T-helper 1 cell treated with Interleukin-12 subunit alpha and Interleukin-12 subunit beta and Interleukin-4 antibody, amounts not matched to agents 30 μg/mL and 1 μg/mL, for 36 hours (primary cell): ENCODE measurements around the gene SEC62.
"Not testable (repeated sequence)": the region's sequence is repeated elsewhere in the genome, so short reads cannot be mapped to it uniquely, and the experiment has no call there.

Source experiments
- H3K27ac Mint-ChIP-seq: one replicate; pipeline ENCODE4 v1.8.0; 2021; ENCODE audit warnings: mild to moderate bottlenecking, mixed read lengths
- H3K27me3 Mint-ChIP-seq: one replicate; pipeline ENCODE4 v1.8.0; 2021; ENCODE audit warnings: low read depth, mixed read lengths
- H3K36me3 Mint-ChIP-seq: one replicate; pipeline ENCODE4 v1.8.0; 2021; ENCODE audit warnings: low read depth, mixed read lengths
- H3K4me1 Mint-ChIP-seq: one replicate; pipeline ENCODE4 v1.8.0; 2021; ENCODE audit warnings: low read depth, mixed read lengths
- H3K4me3 Mint-ChIP-seq: one replicate; pipeline ENCODE4 v1.8.0; 2021; ENCODE audit warnings: mild to moderate bottlenecking, moderate library complexity, mixed read lengths
- H3K9me3 Mint-ChIP-seq: one replicate; pipeline ENCODE4 v1.8.0; 2021; ENCODE audit warnings: mixed read lengths

SEC62 gene

DNA sequence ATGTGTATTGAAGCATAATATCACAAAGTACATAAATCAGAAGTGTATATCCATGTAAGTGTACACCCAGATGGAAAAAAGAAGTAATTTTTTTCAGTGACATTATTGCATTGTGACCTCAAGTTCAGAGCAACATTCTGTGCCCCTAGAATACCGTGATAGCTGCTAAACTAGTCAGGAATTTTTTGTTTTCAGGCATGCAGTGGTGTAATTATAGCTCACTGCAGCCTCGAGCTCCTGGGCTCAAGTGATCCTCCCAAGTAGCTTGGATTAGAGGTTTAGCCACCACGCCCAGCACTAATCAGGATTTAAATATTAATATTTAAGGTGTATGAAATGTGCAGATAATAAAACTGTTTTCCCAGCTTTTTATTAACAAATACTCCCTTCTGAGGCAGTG is 25.5 kb downstream of the SEC62 start:
- Mint-ChIP-seq H3K9me3 (no peaks in the 10 kb centered on the region), H3K4me3 (no peak overlapping the region), H3K4me1 (peaks cover 2% of the 10 kb centered on the region), H3K27me3 (no peaks in the 10 kb centered on the region), H3K27ac (no peak overlapping the region), H3K36me3 (peaks cover 16% of the 10 kb centered on the region)

DNA sequence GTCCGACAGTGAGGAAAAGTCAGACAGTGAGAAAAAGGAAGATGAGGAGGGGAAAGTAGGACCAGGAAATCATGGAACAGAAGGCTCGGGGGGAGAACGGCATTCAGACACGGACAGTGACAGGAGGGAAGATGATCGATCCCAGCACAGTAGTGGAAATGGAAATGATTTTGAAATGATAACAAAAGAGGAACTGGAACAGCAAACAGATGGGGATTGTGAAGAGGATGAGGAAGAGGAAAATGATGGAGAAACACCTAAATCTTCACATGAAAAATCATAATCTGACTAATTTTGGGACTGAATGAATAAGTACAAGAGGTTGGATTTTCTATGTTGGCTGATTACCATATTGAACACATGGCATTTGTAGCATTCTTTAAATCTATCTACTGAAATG is 26.2 kb downstream of the SEC62 start:
- H3K27ac Mint-ChIP-seq = no peak overlapping the region
- no peaks in the 10 kb centered on the region for H3K27me3 Mint-ChIP-seq
- peaks cover 16% of the 10 kb centered on the region for H3K36me3 Mint-ChIP-seq
- no peak overlapping the region for H3K4me3 Mint-ChIP-seq
- H3K9me3 Mint-ChIP-seq = no peaks in the 10 kb centered on the region
- peaks cover 2% of the 10 kb centered on the region for H3K4me1 Mint-ChIP-seq

DNA sequence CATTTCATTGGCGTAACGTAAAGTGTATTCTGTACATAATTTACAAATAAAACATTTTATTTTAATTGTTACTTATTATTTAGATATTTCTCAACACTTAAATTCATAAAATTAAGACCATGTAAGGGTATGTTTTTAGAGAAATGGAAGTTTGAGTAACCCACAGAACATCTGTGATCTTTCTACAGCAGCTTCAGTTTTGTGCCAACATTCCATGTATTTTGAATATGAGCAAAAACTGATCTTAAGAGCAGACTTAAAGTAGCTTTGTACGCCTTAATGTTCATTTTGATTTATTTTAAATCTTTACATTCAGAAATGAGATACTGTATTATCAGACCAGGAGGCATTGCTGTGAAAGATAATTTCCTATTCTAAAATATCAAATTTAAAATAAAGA is 27.2 kb downstream of the SEC62 start:
- H3K4me1 Mint-ChIP-seq = peaks cover 6% of the 10 kb centered on the region
- no peak overlapping the region for H3K4me3 Mint-ChIP-seq
- peaks cover 17% of the 10 kb centered on the region for H3K36me3 Mint-ChIP-seq
- no peak overlapping the region for H3K27ac Mint-ChIP-seq
- H3K27me3 Mint-ChIP-seq = no peaks in the 10 kb centered on the region
- H3K9me3 Mint-ChIP-seq = no peaks in the 10 kb centered on the region

DNA sequence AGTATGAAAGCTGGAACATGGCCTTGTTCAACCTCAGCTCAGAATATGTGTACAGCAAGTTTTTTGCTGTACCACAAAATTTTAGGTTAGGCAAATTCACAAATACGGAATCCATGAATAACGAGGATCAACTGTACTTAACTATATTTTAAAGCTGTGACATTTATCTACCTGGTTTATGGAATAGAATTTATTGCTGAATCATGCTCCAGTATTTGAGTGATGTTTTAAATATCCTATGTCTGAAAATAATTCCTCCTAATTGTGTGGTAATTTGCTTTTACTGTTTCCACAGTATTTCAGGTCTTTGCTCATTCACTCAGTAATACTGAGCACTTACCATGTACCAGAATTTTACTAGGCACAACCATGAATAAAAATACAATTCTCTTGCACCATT is 29.5 kb downstream of the SEC62 start:
- Mint-ChIP-seq H3K36me3 (peaks cover 24% of the 10 kb centered on the region), H3K27me3 (no peaks in the 10 kb centered on the region), H3K4me3 (no peak overlapping the region), H3K27ac (no peak overlapping the region), H3K4me1 (peaks cover 15% of the 10 kb centered on the region), H3K9me3 (no peaks in the 10 kb centered on the region)

DNA sequence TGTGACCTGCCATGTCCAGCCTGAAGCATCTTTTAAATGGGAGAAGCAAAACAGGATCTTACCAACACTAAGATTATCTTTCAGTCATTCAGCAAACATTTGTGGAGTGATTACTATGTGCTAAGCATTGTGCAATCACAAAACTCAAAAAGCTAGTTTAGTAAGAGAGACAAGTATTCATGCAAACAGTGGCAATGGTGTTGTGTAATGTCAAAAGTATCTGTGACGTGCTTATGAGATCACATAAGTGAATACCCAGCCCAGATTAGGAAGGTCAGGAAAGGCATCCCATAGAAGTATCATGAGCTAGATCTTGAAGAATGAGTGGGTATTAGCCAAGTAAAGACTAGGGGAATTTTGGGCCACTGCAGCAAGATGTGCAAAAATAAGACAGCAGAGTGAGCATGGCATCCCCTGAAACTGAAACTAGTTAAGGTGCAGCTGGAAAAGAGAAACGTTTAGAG is 32.1 kb downstream of the SEC62 start:
- Mint-ChIP-seq H3K36me3 (peaks cover 18% of the 10 kb centered on the region), H3K4me1 (peaks cover 22% of the 10 kb centered on the region), H3K9me3 (no peaks in the 10 kb centered on the region), H3K4me3 (no peak overlapping the region), H3K27me3 (no peaks in the 10 kb centered on the region), H3K27ac (peak overlapping the region; percentile 38)

DNA sequence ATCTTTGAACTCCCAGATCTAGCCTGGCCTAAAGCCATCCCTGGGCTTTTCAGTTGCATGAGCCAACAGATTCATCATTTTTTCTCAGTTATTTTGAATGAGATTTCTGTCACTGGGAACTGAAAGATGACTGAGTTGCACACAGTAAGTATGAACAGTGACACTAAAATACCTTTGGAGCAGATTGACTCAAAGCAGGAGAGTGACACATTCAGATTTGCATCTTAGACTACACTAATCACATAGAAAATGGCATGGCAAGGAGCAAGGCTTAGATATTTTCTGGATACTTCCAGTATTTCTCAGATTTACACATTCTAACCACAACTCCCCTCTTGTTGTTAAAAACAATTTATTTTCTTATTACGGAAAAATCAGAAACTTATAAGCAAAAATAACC is 32.8 kb downstream of the SEC62 start:
- Mint-ChIP-seq H3K36me3 (peaks cover 18% of the 10 kb centered on the region), H3K27me3 (no peaks in the 10 kb centered on the region), H3K4me1 (peaks cover 24% of the 10 kb centered on the region), H3K9me3 (no peaks in the 10 kb centered on the region), H3K27ac (peak overlapping the region; percentile 45), H3K4me3 (no peak overlapping the region)

DNA sequence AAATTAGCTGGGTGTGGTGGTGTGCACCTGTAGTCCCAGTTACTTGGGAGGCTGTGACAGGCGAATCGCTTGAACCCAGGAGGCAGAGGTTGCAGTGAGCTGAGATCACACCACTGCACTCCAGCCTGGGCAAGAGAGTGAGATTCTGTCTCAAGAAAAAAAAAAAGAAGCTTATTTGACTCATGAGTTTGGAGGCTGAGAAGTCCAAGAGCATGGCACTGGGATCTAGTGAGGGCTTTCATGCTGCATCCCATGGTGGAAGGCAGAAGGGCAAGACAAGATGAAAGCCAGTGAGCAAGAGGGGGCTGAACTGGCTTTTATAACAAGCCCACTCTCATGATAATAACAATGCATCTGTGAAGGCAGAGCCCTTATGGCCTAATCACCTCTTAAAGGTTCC is 33.4 kb downstream of the SEC62 start:
- Mint-ChIP-seq H3K27ac (no peak overlapping the region), H3K4me3 (no peak overlapping the region), H3K27me3 (no peaks in the 10 kb centered on the region), H3K9me3 (no peaks in the 10 kb centered on the region), H3K36me3 (peaks cover 18% of the 10 kb centered on the region), H3K4me1 (peaks cover 24% of the 10 kb centered on the region)

DNA sequence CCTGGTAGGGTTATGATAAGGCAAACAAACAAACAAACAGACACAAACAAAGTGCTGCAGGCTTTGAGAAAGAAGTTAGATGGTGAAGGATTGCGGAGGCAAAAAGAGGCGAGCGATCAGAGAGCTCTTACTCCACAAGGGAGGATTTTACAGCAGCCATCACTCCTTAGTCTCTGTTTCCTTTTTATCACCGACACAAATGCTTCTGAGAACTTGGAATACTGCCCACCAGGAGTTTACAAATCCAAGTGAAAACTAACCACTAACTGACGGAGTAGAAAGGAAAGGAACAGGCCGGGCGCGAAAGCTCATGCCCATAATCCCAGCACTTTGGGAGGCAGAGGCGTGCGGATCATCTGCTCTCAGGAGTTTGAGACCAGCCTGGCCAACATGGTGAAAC is 35.6 kb downstream of the SEC62 start:
- Mint-ChIP-seq H3K9me3 (no peaks in the 10 kb centered on the region), H3K27me3 (no peaks in the 10 kb centered on the region), H3K27ac (no peak overlapping the region), H3K4me1 (peaks cover 34% of the 10 kb centered on the region), H3K4me3 (no peak overlapping the region), H3K36me3 (peaks cover 15% of the 10 kb centered on the region)

DNA sequence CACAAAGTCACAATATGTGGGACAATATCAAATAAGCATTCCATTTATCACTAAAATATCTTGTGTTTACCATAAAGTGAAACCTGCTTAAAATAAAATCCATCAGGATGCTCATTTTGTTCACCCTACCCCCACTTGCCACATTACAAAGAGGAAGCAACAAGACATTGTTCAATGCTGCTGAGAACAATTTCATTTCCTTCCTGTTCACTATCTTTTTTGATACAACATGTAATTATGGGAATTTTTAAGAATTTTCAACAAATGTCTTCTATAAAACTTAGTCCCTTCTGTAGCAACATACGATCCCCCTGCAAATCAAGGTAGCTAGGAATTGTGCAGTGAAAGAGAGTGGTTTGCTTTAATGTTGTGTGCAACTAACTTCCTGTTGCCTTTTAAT is 36.3 kb downstream of the SEC62 start:
- peaks cover 36% of the 10 kb centered on the region for H3K4me1 Mint-ChIP-seq
- H3K27ac Mint-ChIP-seq = peak overlapping the region; percentile 16
- no peaks in the 10 kb centered on the region for H3K27me3 Mint-ChIP-seq
- peak overlapping the region; percentile 2 for H3K4me3 Mint-ChIP-seq
- no peaks in the 10 kb centered on the region for H3K9me3 Mint-ChIP-seq
- H3K36me3 Mint-ChIP-seq = peaks cover 15% of the 10 kb centered on the region

DNA sequence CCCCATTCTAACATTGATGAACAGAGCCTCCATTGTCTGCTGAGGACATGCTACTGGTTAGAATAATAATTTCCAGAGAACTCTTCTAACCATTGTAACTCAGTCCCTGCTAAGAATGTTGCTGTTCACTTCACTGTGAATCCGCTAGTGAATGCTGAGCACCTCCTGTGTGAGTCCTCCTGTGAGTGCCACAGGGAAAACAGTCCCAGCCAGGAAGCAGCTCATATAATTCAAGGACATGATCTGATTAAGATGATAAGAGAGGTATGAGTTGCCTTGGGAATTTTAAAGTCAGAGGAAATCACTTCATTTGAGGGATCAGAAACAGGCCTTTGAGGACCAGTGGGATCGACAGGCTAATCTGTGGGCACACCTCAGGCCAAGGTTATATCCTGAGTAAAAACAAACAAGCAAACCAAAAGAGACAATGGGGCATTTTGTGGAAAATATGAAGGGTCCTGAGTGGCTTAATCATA is 37.3 kb downstream of the SEC62 start:
- Mint-ChIP-seq H3K4me1 (peaks cover 32% of the 10 kb centered on the region), H3K9me3 (no peaks in the 10 kb centered on the region), H3K27me3 (no peaks in the 10 kb centered on the region), H3K36me3 (peaks cover 9% of the 10 kb centered on the region), H3K4me3 (no peak overlapping the region), H3K27ac (no peak overlapping the region)

DNA sequence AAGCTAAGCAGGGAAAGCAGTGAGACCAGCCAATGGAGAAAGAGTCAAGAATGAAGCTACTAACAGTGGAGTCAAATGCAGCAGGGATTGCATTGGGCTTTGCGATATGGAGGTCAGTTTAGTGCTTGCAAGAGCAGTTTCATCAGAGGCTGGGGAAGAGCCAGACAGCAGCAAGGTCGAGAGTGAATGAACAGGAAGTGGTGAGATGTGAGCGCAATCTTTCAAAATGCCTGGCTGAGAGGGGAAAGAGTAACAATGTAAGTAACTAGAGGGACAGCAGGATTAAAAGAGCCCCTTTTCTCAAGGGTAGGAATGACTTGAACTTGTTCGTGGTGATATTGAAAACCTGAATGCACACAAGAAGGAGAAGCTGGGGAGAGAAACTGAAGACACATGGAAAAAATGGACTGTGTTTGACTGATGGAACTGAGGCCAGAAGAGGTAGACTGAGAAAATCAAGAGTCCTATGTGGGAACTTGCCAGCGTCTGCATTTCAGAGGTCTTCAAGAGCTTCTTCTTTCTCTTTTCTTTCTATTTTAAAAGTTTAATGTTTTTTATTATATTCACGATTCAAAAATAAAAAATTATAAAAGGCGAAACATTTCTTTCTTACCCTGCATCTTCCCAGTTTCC is 40.5 kb downstream of the SEC62 start:
- Mint-ChIP-seq H3K4me1 (peaks cover 23% of the 10 kb centered on the region), H3K4me3 (peak overlapping the region; percentile 8), H3K36me3 (peaks cover 3% of the 10 kb centered on the region), H3K27me3 (no peaks in the 10 kb centered on the region), H3K27ac (peak overlapping the region; percentile 32), H3K9me3 (no peaks in the 10 kb centered on the region)

DNA sequence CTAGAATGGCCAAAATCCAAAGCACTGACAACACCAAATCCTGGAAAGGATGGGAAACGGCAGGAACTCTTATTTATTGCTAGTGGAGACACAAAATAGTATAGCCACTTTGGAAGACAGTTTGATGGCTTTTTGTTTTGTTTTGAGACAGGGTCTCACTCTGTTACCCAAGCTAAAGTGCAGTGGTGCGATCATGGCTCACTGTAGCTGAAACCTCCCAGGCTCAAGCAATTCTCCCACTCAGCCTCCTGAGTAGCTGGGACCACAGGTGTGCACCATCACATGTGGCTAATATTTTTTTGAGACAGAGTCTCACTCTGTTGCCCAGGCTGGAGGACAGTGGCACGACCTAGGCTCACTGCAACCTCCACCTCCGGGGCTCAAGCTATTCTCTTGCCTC is 43.9 kb downstream of the SEC62 start:
- peaks cover 3% of the 10 kb centered on the region for H3K36me3 Mint-ChIP-seq
- H3K4me1 Mint-ChIP-seq = peaks cover 16% of the 10 kb centered on the region
- no peaks in the 10 kb centered on the region for H3K27me3 Mint-ChIP-seq
- H3K4me3 Mint-ChIP-seq = no peak overlapping the region
- H3K9me3 Mint-ChIP-seq = no peaks in the 10 kb centered on the region
- no peak overlapping the region for H3K27ac Mint-ChIP-seq

DNA sequence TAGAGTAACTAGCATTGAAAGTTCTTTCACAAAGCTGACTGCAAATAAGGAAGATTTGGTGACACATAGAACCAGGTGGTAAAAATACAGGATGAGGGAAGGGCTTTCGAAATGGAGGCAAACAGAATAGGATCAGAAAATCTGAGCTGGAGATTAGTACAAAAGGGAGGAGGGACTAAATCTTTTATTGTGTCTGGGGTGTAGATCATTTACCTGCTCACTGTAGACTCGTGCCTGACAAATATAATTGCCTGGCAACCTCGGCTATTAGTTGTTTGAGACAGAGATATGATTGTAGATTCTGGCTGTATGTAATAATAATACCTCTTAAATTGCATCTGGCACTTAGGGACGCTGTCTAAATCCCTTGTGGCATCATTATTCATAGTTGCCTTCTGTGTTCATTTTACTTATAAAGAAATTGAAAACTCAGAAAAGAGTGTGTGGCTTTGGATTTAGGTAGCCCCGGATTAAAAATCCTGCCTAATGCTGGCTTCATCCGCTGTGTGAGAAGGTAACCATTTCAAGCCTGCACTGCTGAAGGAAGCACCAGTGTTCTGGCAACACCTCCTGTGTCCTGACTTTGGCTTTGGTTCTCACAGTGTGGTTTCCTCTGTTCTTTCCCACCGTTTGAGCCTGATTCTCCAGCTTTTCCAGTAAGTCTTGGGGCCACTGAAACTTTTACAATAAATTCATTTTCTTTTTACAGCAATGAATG is 46.2 kb downstream of the SEC62 start:
- no peaks in the 10 kb centered on the region for H3K36me3 Mint-ChIP-seq
- H3K4me3 Mint-ChIP-seq = no peak overlapping the region
- H3K9me3 Mint-ChIP-seq = no peaks in the 10 kb centered on the region
- H3K27me3 Mint-ChIP-seq = peaks cover 9% of the 10 kb centered on the region
- H3K27ac Mint-ChIP-seq = no peak overlapping the region
- peaks cover 2% of the 10 kb centered on the region for H3K4me1 Mint-ChIP-seq

DNA sequence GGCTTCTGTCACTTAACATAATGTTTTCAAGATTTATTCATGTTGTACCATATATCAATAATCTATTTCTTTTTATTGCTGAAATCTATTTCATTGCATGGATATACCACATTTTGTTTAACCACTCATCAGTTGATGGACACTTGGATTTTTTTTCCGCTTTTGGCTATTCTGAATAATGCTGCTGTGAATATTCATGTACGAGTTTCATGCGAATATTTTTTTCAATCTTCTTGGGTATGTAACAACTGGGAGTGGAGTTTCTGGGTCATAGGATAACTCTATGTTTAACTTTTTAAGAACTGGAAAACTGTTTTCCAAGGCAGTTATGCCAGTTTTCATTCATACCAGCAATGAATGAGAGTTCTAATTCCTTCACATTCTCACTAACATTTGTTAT is 49.5 kb downstream of the SEC62 start:
- no peaks in the 10 kb centered on the region for H3K4me1 Mint-ChIP-seq
- H3K4me3 Mint-ChIP-seq = no peak overlapping the region
- no peaks in the 10 kb centered on the region for H3K36me3 Mint-ChIP-seq
- no peaks in the 10 kb centered on the region for H3K9me3 Mint-ChIP-seq
- H3K27me3 Mint-ChIP-seq = peaks cover 9% of the 10 kb centered on the region
- H3K27ac Mint-ChIP-seq = no peak overlapping the region

DNA sequence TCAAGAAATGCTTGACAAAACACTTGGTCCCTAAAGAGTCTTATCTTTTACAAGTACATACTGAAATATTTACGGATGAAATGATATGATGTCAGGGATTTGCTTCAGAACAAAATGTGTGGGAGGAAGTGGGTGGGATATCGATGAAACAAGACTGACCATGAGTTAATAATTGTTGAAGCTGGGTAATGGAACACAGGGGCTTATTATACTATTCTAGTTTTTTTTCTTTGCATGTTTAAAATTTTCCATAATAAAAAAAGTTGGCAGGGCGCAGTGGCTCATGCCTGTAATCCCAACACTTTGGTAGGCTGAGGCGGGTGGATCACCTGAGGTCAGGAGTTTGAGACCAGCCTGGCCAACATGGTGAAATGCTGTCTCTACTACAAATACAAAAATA is 52.7 kb downstream of the SEC62 start:
- not testable (repeated sequence) for H3K9me3 Mint-ChIP-seq, H3K27me3 Mint-ChIP-seq, H3K4me1 Mint-ChIP-seq, H3K27ac Mint-ChIP-seq, H3K36me3 Mint-ChIP-seq, H3K4me3 Mint-ChIP-seq
